Upper lobe of left lung (tissue), 4 donors: ENCODE measurements around the gene CHAT.

Source experiments
- POLR2AphosphoS5 ChIP-seq, 2 donors: sonication (generic); formaldehyde crosslinking; IDR thresholded peaks; one replicate each; pipeline ENCODE4 v1.5.1; 2017; ENCODE audit warnings: antibody characterized with exemption in 2 of 2
- TF ChIP-seq, protein P1 (sequence below), 6 experiments: fragments of 450-650 bp in 4 of 6; fragments of 200-600 bp in 2 of 6; sonication (generic) in 2 of 6; IDR thresholded peaks; one replicate each; pipeline ENCODE4 v1.5.1; 2016 to 2019; ENCODE audit warnings: antibody characterized with exemption in 6 of 6

DNA sequence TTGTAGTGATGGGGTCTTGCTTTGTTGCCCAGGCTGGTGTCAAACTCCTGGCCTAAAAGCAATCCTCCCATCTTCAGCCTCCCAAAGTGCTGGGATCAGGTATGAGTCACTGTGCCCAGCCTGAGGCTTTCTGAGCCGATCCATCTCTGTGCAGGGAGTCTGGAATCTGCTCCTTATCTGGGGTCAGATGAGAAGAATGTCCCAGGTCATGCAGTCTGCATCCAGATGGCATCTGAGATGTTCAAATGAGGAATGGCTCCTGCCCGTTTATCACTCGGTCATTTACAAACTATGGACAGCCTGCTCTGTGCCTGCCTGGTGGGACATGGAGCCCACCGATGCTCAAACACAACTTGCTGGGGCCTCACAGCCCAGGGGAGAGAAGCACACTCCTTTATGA, 14.9 kb upstream of the CHAT start:
- TF ChIP-seq, protein P1, sequence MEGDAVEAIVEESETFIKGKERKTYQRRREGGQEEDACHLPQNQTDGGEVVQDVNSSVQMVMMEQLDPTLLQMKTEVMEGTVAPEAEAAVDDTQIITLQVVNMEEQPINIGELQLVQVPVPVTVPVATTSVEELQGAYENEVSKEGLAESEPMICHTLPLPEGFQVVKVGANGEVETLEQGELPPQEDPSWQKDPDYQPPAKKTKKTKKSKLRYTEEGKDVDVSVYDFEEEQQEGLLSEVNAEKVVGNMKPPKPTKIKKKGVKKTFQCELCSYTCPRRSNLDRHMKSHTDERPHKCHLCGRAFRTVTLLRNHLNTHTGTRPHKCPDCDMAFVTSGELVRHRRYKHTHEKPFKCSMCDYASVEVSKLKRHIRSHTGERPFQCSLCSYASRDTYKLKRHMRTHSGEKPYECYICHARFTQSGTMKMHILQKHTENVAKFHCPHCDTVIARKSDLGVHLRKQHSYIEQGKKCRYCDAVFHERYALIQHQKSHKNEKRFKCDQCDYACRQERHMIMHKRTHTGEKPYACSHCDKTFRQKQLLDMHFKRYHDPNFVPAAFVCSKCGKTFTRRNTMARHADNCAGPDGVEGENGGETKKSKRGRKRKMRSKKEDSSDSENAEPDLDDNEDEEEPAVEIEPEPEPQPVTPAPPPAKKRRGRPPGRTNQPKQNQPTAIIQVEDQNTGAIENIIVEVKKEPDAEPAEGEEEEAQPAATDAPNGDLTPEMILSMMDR (IDR thresholded peaks at IDR 0.05), result no peak
- TF ChIP-seq POLR2AphosphoS5 (IDR thresholded peaks at IDR 0.05), result no peak
